HG02840 (cell line): ENCODE measurements around the gene GAL3ST2.
"Not testable (repeated sequence)": the region's sequence is repeated elsewhere in the genome, so short reads cannot be mapped to it uniquely, and the experiment has no call there.

ENCODE experiments used
- ATAC-seq: cut with Tn5 transposase; IDR thresholded peaks from one replicate; pipeline ENCODE4 v1.9.1; 2021; ENCODE audit warnings: mild to moderate bottlenecking, moderate library complexity, moderate number of reproducible peaks; ENCODE audit not compliant: unreplicated experiment, low FRiP score

The GAL3ST2 gene

DNA sequence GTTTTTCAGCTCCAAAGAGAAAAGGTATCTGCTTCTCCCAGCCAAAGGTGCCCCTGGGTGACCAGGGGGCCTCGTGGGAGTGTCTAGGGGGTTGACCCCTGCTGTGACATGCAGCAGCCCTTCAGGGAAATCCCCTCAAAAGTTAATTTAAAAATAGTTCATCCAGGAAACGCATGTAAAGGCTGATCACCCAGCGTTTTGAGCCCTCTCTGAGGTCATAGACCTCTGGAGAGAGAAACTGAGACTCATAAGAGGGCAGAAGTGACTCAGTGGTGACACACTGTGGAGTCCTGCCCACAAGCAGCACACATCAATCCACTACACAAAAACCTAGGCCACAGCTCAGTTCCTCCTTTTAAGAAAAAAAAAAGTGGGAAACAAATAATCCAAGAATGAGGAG is 11.9 kb downstream of the GAL3ST2 start:
- no peak for ATAC-seq

DNA sequence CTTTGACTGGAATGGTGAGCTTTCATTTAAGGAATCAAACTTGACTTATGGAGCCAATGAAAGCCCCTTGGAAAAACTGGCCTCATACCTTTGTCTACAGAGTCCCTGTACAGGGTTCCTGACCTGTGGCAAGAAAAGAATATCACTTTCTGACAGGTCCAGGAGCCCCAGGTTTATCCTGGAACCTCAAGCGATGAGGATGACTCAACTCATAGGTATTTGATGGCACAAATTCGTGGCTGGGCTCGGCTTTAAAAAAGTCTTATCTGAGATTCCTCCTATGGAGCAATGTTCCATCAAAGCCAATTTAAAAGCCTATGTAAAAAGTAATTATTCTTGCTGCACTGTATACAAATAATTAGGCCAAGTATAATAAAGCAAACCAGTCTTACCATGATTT is 14.8 kb downstream of the GAL3ST2 start:
- not testable (repeated sequence) for ATAC-seq

DNA sequence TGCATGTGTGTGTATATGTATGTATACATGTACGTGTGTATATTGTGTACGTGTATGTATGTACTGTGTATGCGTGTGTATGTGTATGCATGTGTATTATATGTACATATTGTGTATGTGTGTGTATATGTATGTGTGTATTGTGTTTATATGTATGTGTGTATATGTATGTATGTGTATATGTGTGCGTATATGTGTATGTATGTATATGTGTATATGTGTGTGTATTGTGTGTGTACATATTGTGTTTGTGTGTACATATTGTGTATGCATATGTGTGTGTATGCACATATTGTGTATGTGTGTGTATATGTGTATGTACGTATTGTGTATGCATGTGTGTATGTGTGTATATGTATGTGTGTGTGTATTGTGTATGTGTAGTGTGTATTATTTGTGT is 16.8 kb downstream of the GAL3ST2 start:
- no peak for ATAC-seq

DNA sequence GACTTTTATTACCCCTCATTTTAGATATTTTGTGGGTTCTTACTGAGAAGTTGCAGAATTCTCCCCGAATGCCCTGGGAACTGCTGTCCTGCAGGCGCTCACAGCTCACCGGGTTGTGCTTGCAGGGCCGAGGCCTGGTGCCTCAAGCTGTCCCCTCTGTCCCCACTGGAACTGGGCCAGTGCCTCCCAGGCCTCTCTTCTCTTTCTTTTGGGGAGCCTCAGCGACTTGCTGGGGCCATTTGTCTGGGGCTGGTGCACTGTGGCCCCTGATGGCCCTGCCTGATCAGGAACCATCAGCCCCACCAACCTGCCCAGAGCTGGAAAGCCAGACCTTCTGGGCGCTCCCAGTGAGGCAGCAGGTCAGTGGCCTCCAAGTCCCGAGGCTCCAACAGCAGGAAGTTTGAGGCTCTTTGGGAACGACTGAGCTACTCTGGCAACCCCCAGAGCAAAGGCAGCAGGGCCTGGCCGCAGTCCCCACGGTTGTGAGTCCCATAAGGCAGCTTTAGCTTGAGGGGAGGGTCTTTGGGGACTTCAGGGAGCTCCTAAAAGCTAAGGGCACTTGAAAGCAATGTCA is 17.7 kb downstream of the GAL3ST2 start:
- ATAC-seq = no peak

DNA sequence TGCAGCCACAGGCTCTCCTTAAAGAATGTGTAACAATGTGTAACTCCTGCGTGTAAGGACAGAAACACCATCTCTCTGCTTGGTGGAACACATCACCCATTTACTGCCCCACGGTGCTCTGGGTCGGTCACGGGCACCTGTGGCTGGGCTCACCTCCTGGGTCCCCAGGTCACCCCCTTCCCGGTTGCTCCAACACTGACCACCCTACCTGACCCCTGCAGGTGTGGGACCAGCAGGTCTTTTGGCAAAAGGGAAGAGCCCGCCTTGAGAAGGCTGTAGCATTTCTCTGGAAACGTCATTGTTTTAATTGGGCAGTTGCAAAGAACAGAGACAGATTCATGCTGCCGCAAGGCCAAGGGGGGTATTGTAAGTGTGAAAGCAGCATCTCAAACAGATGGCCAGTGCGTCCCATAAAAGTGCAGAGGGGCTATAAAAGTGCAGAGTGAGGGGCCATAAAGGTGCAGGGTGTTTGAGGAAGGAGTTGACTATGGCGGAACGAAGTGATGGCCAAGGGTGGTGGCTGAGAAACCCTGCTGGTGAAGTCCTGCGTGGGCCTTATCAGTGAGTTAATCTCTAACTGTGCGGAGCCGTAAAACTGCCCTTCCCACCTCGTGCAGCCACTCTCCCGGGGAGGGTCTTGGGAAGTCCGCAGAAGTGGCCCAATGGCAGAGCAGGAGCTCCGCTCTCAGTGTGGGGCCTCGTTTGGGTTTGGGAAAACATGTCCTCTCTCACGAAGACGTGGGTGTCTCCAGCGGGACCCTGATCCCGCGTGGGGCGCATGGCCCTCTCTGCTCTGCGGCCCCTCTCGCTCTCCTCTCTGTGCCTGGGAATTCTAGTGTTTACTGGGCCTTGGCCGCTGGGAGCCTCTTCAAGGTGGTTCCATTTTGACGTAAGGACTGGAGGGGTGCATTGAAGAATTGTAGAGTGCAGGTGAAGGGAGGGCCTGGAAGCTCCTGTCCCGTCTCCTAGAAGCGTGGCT is 18.7 kb downstream of the GAL3ST2 start:
- ATAC-seq = no peak

DNA sequence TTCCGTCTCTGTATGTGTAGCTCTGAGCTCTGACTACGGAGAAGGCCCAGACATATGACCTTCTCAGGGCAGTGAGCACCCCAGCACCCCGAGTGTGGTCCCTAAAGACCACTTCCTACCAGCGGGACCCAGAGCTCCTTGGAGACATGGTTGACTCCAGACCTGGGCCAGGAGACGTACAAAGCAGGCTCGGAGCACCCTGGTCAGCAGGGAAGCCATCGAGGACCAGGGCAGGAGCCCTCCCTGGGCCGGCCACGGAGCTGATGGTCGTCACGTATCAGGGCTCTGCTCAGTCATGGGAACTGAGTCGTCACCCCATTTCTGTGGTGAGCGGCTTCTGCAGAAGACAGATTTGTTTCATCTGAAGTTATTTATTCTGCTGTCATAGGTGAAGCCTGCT is 19.6 kb downstream of the GAL3ST2 start:
- ATAC-seq = no peak

DNA sequence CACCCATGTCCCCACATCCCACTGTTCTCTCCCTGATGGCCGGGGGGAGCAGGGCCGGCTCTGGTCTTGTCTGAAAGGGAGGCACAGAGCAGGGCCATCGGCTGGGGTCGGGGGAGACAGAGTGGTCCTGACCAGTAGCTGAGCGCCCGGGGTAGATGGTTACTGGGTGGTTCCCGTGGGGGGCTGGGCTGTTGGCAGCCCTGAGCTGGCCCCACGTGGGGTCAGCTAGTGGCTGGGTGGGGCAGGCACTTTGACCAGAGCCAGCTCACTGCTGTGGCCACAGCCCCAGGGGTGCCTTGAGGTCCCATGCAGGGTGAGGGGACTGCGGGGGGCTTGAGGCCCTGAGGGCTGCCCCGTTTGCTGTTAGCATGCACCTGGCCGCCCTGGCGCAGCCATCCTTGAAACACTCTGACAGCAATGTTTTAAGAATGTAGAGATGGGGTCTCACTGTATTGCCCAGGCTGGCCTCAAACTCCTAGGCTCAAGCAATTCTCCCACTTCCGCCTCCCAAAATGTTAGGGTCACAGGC is 20.1 kb downstream of the GAL3ST2 start:
- no peak for ATAC-seq

DNA sequence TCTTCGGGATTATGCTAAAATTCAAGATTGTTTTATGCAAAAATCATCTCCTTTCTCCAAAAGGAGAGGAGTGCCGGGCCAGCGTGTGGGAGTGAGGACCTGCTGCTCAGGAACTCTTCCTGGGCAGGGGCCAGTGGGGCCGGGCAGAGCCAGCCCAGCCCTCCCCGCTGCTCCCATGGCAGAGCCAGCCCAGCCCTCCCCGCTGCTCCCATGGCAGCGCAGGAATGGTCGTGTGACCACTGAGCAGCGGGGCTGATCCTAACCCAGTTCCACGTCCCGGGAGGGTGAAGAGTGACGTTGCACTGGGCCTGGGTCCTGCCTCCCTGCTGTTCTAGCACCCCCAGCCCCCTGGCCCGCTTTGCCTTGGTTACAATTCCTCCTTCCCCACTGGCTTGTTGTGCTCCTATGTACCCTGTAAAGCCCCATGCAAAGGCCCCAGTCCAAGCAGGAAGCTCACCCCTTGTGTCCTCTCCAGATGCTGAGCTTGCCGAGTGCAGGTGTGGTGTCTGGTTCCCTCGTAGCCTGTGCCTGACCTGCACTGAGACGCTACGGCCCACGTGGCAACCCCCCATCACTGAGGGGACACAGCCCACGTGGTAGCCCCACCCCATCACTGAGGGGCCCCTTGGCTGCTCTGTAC is 20.9 kb downstream of the GAL3ST2 start:
- ATAC-seq = no peak

DNA sequence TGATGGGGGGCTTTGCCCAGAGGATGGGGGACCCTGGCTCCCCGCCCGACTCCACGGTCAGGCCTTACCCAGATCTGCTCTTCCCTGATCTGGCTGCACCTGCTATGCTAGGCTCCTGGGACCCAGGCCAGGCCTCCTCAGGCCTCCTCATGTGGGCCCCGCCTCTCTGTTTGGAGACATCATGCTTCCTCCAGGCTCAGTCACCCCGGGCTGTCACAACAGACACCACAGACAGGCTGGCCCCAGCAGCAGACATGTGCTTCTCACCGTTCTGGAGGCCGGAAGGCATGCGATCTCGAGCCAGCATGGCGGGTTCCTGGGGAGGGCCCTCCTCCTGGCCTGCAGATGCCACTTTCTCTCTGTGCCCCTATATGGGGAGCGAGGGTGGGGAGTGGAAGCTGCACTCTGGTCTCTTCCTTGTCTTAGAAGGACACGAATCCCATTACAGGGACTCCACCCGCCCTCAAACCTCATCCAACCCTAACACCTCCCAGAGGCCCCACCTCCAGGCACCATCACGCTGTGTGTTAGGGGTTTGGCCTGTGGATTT is 21.5 kb downstream of the GAL3ST2 start:
- ATAC-seq = no peak

DNA sequence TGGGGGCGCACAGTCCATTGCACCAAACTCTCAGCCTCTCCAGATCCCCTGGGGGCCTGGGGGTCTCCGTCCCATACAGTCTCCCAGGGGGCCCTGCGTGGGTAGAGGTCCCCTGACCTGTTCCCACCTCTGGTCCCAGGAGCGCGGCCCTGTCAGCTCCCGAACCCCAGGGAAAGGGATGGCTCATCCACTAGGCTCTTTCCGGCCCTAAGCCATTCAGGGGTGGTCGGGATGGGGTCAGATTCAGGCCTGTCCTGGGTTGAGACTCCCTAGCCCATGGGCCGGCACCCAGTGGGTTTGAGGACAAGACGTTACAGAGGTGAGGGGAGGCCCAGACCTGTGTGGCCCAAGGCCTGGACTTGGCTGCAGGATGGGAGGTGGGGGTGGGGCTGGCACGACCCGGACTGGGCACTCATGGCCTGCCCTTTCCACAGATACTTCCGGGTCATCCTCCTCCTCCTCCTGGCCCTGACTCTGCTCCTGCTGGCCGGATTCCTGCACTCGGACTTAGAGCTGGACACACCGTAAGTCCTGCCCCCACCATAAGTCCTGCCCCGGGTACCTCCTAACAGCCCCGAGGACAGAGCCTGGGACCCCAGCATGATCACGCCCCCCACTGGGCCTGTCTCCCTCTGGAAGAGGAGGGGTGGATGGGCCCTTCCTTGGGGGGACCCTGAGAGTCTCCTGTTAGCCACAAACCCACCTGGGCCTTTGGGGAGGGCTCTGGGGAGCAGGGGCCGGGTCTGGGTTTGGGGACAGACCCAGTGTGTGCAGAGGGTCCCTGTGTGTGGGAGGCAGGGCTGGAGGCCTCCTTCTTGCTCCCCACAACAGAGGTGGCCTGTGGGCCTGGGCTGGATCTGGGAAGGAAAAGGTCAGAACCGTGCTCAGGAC is 22.3 kb downstream of the GAL3ST2 start:
- ATAC-seq = no peak

DNA sequence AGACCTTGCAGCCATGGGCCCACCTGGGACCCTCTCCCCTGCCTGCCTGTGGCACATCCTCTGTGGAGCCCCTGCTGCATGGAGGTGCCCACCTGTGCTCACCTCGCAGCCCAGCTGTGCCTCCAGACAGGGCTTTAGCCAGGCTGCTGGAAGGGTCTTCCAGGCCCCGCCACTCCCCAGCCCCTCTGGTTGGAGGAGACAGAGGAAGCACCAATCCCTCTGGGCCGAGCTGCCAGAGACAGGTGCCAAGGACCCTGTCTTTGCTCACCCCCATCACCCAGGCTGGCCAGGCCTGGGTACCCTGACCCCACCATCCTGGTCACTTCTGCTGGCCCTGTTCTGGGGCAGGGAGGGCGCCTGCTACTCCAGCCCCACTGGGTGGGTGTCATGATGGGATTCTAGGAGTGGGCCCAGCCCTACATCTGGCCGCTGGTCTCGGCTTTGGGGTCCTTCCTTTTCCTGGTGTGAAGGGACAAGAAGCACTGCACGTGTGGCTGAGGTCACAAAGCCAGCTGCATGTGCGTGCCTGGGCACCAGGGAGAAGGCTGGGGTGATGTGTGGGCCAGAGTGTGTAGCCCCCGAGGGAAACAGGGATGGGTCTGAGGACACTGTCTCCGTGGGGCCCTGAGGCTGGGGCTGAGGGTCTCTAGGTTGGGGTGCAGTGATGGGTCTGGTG is 23.0 kb downstream of the GAL3ST2 start:
- no peak for ATAC-seq

DNA sequence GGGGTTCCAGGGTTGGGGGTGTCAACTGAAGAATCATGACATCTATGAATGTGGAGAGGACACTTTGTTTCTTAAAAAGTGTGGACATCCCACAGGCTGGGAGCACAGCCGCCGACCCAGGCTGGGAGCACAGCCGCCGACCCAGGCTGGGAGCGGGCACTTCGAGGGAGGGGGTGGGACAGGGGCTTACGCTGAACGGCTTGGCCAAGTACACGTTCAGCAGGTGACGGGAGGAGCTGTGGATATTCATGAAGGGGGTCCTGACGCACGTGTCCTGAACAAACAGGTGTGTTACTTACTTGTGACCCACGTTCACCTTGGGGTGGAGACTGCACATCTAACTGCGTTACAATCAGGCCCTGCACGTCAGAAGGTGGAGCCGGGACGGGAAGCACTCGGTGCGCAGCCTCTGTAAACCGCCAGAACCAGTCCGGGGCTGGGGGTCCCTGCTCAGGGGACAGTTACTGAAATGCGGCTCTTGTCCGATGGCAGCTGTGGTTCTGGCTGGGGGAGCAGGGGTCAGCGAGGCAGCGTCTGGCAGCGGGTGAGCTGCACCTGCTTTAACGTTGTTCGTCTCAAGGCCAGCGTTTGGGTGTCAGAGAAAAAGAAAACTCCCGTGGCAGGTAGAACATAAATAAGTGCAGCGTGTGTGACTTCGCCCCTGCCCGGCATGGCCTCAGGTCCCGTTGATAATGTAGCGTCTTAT is 23.7 kb downstream of the GAL3ST2 start:
- ATAC-seq = not testable (repeated sequence)

DNA sequence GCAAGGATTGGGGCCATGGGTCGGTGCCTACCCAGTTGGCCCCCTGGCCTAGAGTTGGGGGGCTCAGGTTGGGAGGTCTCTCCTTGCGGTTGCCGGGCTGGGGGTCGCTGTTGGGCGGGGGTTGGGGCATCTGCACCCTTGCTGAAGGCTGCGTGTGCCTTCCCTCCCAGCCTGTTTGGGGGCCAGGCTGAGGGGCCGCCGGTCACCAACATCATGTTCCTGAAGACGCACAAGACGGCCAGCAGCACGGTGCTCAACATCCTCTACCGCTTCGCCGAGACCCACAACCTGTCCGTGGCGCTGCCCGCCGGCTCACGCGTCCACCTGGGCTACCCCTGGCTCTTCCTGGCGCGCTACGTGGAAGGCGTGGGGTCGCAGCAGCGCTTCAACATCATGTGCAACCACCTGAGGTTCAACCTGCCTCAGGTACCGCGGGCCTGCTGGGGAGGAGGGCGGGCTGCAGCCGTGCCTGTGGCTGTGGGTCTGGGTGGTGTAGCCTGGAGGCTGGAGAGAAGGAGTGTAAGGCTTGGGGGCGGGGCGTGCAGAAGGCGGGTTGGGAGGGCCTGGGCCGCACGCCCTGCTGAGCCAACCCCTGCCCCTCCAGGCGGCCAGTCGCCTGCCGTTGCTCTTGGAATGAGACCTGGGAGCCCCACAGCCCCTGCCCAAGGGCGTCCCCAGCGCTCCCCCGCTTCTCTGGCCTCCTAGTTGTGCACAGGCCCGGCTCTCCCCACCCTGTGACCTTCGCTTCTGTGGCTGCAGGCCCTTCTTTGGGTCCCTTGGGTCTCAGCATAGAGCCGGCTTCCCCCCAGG is 25.2 kb downstream of the GAL3ST2 start:
- no peak for ATAC-seq

DNA sequence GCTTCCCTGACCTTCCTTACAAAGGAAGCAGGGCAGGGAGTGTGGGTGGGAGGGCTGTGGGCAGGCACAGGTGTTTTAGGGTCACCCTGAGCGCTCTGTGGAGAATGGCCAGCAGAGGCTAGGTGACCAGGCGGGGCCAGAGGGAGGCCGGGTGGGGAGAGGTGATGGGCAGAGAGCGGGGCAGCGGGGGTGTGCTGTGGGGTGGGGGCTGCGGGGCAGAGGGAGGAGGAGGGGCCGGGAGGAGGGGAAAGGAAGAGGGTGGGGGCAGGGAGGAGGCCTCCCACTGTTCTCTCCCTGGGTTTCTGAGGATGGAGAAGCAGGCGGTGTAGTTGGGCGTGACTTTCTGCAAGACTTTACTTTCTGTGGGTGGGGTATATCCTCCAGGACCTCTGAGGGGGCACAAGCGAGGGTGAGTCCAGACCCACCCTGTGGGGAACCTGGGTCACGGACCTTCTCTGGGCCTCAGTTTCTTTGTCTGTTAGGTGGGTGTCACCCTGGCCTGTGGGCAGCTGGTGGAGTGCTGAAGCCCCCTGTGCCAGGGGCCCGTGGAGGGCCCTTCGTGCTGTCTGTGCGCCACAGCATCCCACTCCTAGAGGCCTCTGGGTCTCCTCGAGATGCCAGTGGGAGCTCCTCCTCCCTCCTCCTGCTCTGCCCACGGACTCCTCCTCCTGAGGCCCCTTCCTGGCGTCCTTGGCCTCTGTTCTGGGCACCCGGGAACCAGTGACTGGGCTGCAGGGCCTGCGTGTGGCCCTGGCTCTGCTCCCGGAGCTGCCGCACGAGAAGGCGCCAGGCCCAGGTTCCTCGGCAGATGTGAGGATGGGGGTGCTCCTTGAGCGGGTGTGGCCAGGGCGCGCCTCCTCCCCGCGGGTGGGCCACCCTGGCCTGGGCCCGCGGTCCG is 26.0 kb downstream of the GAL3ST2 start:
- no peak for ATAC-seq

DNA sequence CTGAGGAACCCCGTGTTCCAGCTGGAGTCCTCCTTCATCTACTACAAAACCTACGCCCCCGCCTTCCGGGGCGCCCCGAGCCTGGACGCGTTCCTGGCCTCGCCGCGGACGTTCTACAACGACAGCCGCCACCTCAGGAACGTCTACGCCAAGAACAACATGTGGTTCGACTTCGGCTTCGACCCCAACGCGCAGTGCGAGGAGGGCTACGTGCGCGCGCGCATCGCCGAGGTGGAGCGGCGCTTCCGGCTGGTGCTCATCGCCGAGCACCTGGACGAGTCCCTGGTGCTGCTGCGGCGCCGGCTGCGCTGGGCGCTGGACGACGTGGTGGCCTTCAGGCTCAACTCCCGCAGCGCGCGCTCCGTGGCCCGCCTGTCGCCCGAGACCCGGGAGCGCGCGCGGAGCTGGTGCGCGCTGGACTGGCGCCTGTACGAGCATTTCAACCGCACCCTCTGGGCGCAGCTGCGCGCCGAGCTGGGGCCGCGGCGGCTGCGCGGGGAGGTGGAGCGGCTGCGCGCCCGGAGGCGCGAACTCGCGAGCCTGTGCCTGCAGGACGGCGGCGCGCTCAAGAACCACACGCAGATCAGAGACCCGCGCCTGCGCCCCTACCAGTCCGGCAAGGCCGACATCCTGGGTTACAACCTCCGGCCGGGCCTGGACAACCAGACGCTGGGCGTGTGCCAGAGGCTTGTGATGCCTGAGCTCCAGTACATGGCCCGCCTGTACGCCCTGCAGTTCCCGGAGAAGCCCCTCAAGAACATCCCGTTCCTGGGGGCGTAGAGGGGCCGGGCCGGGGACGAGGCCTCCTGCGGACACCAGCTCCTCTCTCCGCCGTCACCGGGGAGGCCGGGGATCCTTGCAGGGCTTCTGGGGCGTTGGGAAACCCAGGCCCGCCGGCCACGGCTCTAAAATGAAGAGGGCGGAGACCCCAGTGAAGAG is 27.0 kb downstream of the GAL3ST2 start:
- ATAC-seq = no peak
